Nephron (organoid): Measurements from ENCODE around the gene SULF2.

ENCODE experiments used
- H3K27ac Mint-ChIP-seq, 3 experiments: 2 replicates each; pipeline ENCODE4 v1.8.0; 2020; ENCODE audit warnings: mixed read lengths in 3 of 3, mild to moderate bottlenecking in 2 of 3, moderate library complexity in 1 of 3
- H3K27me3 Mint-ChIP-seq: 2 replicates; pipeline ENCODE4 v1.8.0; 2021; ENCODE audit warnings: low read depth, mild to moderate bottlenecking, moderate library complexity, mixed read lengths
- H3K36me3 Mint-ChIP-seq: 2 replicates; pipeline ENCODE4 v1.8.0; 2020; ENCODE audit warnings: low read depth, mixed read lengths
- H3K4me1 Mint-ChIP-seq: 2 replicates; pipeline ENCODE4 v1.8.0; 2020; ENCODE audit warnings: mixed read lengths
- H3K4me3 Mint-ChIP-seq, 3 experiments: 2 replicates each; pipeline ENCODE4 v1.8.0; 2020; ENCODE audit warnings: mild to moderate bottlenecking in 3 of 3, mixed read lengths in 3 of 3, moderate library complexity in 2 of 3
- H3K9me3 Mint-ChIP-seq: 2 replicates; pipeline ENCODE4 v1.8.0; 2020; ENCODE audit warnings: mixed read lengths
- CTCF ChIP-seq, 3 experiments: fragments of 200-600 bp; sonication (generic); IDR thresholded peaks; one replicate each; pipeline ENCODE4 v1.5.0; 2021; ENCODE audit warnings: antibody characterized with exemption in 3 of 3; ENCODE audit not compliant: unreplicated experiment in 3 of 3

Gene SULF2

GRCh38 chr20:47661714-47662113 lies 123.6 kb downstream of the SULF2 start:
- Mint-ChIP-seq H3K9me3 (no peaks in the 10 kb centered on the region), H3K4me1 (peaks cover 12% of the 10 kb centered on the region), H3K27me3 (no peaks in the 10 kb centered on the region), H3K36me3 (peaks cover 31% of the 10 kb centered on the region), H3K4me3 (no peak overlapping the region), H3K27ac (no peak overlapping the region)
- no peak for TF ChIP-seq CTCF (IDR thresholded peaks at IDR 0.05; ENCODE audit: unreplicated experiment in 3 of 3)

GRCh38 chr20:47660983-47661700 lies 124.1 kb downstream of the SULF2 start:
- Mint-ChIP-seq H3K4me1 (peaks cover 12% of the 10 kb centered on the region), H3K27me3 (no peaks in the 10 kb centered on the region), H3K27ac (no peak overlapping the region), H3K4me3 (no peak overlapping the region), H3K36me3 (peaks cover 31% of the 10 kb centered on the region), H3K9me3 (no peaks in the 10 kb centered on the region)
- TF ChIP-seq CTCF (IDR thresholded peaks at IDR 0.05; ENCODE audit: unreplicated experiment in 3 of 3) = no peak

GRCh38 chr20:47660602-47660905 lies 124.7 kb downstream of the SULF2 start:
- TF ChIP-seq CTCF (IDR thresholded peaks at IDR 0.05; ENCODE audit: unreplicated experiment in 3 of 3) = no peak
- Mint-ChIP-seq H3K9me3 (no peaks in the 10 kb centered on the region), H3K4me3 (no peak overlapping the region), H3K4me1 (peaks cover 12% of the 10 kb centered on the region), H3K27ac (no peak overlapping the region), H3K27me3 (no peaks in the 10 kb centered on the region), H3K36me3 (peaks cover 31% of the 10 kb centered on the region)

- no peaks in the 10 kb centered on the region for H3K9me3 Mint-ChIP-seq
- TF ChIP-seq CTCF (IDR thresholded peaks at IDR 0.05; ENCODE audit: unreplicated experiment in 3 of 3) = no peak
These were observed 125.2 kb downstream of the SULF2 start for GRCh38 chr20:47659904-47660601.

GRCh38 chr20:47656318-47656717 lies 129.0 kb downstream of the SULF2 start:
- no peaks in the 10 kb centered on the region for H3K4me1 Mint-ChIP-seq
- no peaks in the 10 kb centered on the region for H3K9me3 Mint-ChIP-seq

More at GRCh38 chr20:47659904-47660601, 125.2 kb downstream of the SULF2 start:
- peaks cover 12% of the 10 kb centered on the region for H3K4me1 Mint-ChIP-seq
- no peak overlapping the region for H3K27ac Mint-ChIP-seq
- peaks cover 36% of the 10 kb centered on the region for H3K36me3 Mint-ChIP-seq
- no peak overlapping the region for H3K4me3 Mint-ChIP-seq
- no peaks in the 10 kb centered on the region for H3K27me3 Mint-ChIP-seq

More at GRCh38 chr20:47656318-47656717, 129.0 kb downstream of the SULF2 start:
- H3K27me3 Mint-ChIP-seq = no peaks in the 10 kb centered on the region
- TF ChIP-seq CTCF (IDR thresholded peaks at IDR 0.05; ENCODE audit: unreplicated experiment in 3 of 3) = no peak
- peaks cover 52% of the 10 kb centered on the region for H3K36me3 Mint-ChIP-seq
- peak overlapping the region in 1 of 3 experiments; percentile 13 for H3K27ac Mint-ChIP-seq
- H3K4me3 Mint-ChIP-seq = no peak overlapping the region
